ENCODE measurements around the gene RAB3B. TPM values are rescaled to one million over a fixed set of nuclear protein-coding genes. Genes with fewer than 3 reads are reported as not detected.

Gene RAB3B
- total RNA-seq, 1 donor from 2014 or later, result 12.9 TPM

DNA sequence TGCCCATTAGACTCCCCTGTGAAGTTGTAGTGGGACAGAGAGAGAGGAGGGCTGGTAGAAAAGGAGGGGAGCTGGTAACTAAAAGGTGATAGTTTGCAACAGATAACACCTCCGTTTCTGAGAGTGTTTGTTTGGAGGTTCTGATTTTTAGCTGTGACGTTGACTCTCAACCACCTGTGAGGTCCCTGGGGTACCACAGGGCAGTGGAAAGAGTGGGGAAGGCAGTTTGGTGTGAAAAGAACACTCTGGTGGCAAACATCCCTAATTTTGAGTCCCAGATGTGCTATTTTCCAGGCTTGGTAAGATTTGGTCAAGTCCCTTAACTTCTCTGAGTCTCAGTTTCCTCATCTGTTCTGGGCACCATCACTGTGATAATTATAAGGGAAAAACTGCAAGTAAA is 29.3 kb downstream of the RAB3B start:
- no peak for DNase-seq
- Mint-ChIP-seq H3K27ac (ENCODE audit: unreplicated experiment) (no peak overlapping the region), H3K27me3 (ENCODE audit: unreplicated experiment) (no peaks in the 10 kb centered on the region), H3K36me3 (ENCODE audit: unreplicated experiment) (no peaks in the 10 kb centered on the region), H3K4me1 (ENCODE audit: low read depth, unreplicated experiment) (peaks cover 16% of the 10 kb centered on the region), H3K9me3 (ENCODE audit: unreplicated experiment) (peaks cover 3% of the 10 kb centered on the region), H3K4me3 (ENCODE audit: unreplicated experiment) (no peak overlapping the region)
- TF ChIP-seq, protein P1, sequence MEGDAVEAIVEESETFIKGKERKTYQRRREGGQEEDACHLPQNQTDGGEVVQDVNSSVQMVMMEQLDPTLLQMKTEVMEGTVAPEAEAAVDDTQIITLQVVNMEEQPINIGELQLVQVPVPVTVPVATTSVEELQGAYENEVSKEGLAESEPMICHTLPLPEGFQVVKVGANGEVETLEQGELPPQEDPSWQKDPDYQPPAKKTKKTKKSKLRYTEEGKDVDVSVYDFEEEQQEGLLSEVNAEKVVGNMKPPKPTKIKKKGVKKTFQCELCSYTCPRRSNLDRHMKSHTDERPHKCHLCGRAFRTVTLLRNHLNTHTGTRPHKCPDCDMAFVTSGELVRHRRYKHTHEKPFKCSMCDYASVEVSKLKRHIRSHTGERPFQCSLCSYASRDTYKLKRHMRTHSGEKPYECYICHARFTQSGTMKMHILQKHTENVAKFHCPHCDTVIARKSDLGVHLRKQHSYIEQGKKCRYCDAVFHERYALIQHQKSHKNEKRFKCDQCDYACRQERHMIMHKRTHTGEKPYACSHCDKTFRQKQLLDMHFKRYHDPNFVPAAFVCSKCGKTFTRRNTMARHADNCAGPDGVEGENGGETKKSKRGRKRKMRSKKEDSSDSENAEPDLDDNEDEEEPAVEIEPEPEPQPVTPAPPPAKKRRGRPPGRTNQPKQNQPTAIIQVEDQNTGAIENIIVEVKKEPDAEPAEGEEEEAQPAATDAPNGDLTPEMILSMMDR (IDR thresholded peaks at IDR 0.05; ENCODE audit: partially characterized antibody, unreplicated experiment), result no peak

DNA sequence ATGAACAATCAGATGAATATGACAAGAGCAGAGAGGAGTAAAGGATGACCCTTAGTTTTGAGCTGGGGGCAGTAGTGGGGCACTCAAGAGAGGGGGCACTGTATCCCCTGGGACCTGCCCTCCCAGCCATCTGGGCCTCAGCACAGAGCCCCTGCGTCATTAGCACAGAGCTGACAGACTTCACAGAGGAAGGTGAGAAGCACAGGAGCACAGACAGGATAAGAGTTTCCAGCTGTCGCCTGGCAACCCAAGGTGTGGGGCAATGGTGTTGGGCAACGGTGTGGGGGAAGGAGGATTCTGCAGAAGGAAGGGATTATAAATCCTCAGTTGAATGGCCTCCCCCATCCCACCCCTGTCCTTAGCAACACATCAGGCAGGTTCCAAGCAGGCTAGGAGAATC is 30.2 kb downstream of the RAB3B start:
- no peak overlapping the region for H3K4me3 Mint-ChIP-seq (ENCODE audit: unreplicated experiment)
- DNase-seq, result peak; percentile 31
- no peaks in the 10 kb centered on the region for H3K27me3 Mint-ChIP-seq (ENCODE audit: unreplicated experiment)
- H3K27ac Mint-ChIP-seq (ENCODE audit: unreplicated experiment), result peak overlapping the region; percentile 35
- no peaks in the 10 kb centered on the region for H3K36me3 Mint-ChIP-seq (ENCODE audit: unreplicated experiment)
- TF ChIP-seq, protein P1 (IDR thresholded peaks at IDR 0.05; ENCODE audit: partially characterized antibody, unreplicated experiment), result no peak
- H3K4me1 Mint-ChIP-seq (ENCODE audit: low read depth, unreplicated experiment), result peaks cover 21% of the 10 kb centered on the region
- peaks cover 3% of the 10 kb centered on the region for H3K9me3 Mint-ChIP-seq (ENCODE audit: unreplicated experiment)

DNA sequence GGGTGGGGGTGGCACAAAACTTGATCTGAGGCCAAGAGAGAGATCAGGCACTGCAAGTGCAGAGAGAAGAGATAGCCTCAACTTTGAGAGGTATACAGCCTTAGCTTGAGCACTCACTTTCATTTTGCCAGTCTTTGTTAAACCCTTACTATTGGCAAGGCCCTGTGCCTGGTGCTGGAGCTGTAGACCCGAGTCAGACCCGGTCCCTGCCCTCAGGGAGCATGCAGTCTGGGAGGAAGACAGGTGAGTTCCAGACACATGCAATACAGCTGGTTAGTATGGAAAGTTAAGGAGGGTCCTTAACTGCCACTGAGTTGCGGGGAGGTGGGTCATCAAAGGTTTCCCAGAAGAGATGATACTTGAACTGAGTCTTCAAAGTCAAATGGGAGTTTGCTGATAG is 31.7 kb downstream of the RAB3B start:
- peaks cover 3% of the 10 kb centered on the region for H3K9me3 Mint-ChIP-seq (ENCODE audit: unreplicated experiment)
- no peak overlapping the region for H3K4me3 Mint-ChIP-seq (ENCODE audit: unreplicated experiment)
- no peak for DNase-seq
- H3K27ac Mint-ChIP-seq (ENCODE audit: unreplicated experiment), result no peak overlapping the region
- no peaks in the 10 kb centered on the region for H3K36me3 Mint-ChIP-seq (ENCODE audit: unreplicated experiment)
- H3K4me1 Mint-ChIP-seq (ENCODE audit: low read depth, unreplicated experiment), result peaks cover 21% of the 10 kb centered on the region
- H3K27me3 Mint-ChIP-seq (ENCODE audit: unreplicated experiment), result no peaks in the 10 kb centered on the region
- TF ChIP-seq, protein P1 (IDR thresholded peaks at IDR 0.05; ENCODE audit: partially characterized antibody, unreplicated experiment), result no peak

DNA sequence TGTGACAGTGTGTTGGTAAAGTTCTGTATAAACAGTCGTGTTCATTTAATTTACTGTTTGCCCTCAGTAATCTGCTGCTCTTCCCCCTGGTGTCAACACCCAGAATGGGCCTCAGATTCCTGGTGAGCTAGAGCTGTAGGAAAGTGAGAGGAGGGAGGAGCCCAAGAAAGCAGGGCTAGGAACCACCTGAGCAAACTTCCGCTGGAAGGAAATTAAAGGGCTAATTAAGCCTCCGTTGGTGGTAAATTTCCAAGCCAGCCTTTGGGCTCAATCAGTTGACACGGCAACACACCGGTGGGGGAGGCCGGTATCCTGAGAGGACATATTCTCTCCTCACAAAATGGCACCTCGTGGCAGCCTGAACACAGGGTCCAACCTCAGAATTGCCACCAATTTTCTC is 32.9 kb downstream of the RAB3B start:
- Mint-ChIP-seq H3K4me1 (ENCODE audit: low read depth, unreplicated experiment) (peaks cover 28% of the 10 kb centered on the region), H3K36me3 (ENCODE audit: unreplicated experiment) (no peaks in the 10 kb centered on the region), H3K4me3 (ENCODE audit: unreplicated experiment) (no peak overlapping the region), H3K27me3 (ENCODE audit: unreplicated experiment) (peaks cover 2% of the 10 kb centered on the region), H3K27ac (ENCODE audit: unreplicated experiment) (no peak overlapping the region), H3K9me3 (ENCODE audit: unreplicated experiment) (peaks cover 3% of the 10 kb centered on the region)
- DNase-seq, result no peak
- TF ChIP-seq, protein P1 (IDR thresholded peaks at IDR 0.05; ENCODE audit: partially characterized antibody, unreplicated experiment), result no peak

DNA sequence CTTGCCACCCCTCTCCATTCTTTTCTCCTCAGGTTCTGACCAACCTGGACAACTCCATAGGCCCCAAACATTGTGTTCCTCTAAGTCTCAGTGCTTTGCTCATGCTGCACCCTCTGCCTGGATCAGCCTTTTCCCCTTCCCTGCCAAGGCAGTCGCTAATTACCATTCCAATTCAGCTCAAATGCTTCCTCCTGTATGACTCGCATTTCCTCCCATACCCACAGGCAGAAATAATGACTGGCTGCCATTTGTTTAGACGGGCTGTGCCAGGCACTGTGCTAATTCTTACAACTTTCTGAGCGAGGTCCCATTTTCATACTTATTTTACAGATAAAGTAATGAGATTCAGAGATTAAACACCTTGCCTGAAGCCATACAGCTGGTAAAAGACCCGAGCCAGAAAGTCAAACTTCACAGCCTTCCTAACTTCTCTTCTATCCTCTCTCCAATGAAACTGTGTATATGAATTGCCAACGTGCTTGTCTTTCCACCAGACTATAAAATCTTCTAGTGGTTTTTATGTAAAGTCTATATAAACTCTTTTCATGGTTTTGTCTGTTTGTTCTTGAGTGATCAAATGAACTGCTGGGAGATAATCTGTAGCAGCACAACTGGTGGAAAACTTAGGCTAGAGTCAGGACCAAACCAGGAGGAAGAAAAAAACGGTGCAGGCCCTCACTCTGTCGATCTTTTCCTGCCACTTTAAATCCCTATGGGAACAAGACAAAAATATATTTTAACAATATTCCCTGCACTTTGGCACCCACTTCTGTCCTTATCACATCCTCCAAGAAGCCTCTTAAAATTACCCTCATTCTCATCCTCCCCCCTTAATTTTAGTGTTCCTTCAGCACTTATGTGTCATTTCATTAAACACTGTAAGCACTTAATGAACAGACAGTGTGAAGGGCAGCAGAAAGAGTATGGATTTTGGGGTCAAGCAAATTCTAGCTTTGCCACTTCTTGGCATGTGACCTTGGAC is 33.7 kb downstream of the RAB3B start:
- DNase-seq, result no peak
- Mint-ChIP-seq H3K4me1 (ENCODE audit: low read depth, unreplicated experiment) (peaks cover 28% of the 10 kb centered on the region), H3K27ac (ENCODE audit: unreplicated experiment) (peak overlapping the region; percentile 19)

More for the DNA sequence above, 33.7 kb downstream of the RAB3B start:
- H3K4me3 Mint-ChIP-seq (ENCODE audit: unreplicated experiment), result no peak overlapping the region
- peaks cover 3% of the 10 kb centered on the region for H3K9me3 Mint-ChIP-seq (ENCODE audit: unreplicated experiment)
- peaks cover 2% of the 10 kb centered on the region for H3K27me3 Mint-ChIP-seq (ENCODE audit: unreplicated experiment)
- no peaks in the 10 kb centered on the region for H3K36me3 Mint-ChIP-seq (ENCODE audit: unreplicated experiment)
- TF ChIP-seq, protein P1 (IDR thresholded peaks at IDR 0.05; ENCODE audit: partially characterized antibody, unreplicated experiment), result no peak

Data from glutamatergic neuron (in vitro differentiated cells).